ENCODE results near the gene CARMIL1. TPM values are rescaled to one million over a fixed set of nuclear protein-coding genes. Genes with fewer than 3 reads are reported as not detected.

Gene CARMIL1
- polyA plus RNA-seq, 1 of the 3 experiments (the other 2 are of a cell fraction): 1.7 TPM

GRCh38 chr6:25311331-25311840 lies 32.2 kb downstream of the CARMIL1 start:
- peaks cover 0 to 26% of the 10 kb centered on the region in 2 experiments; a peak in 2 of 4 replicates for H3K4me1 ChIP-seq (ENCODE audit: control insufficient read depth in 1 of 2, insufficient read depth in 2 of 2, low read depth in 1 of 2, low read length in 1 of 2)
- peak overlapping the region; percentile 61; the same call in 1 of the 2 replicates for H3K4me2 ChIP-seq
- 77% methylated on average over 1 of the region's 1 CpG for WGBS (ENCODE audit: low lambda C conversion rate)
- ChIA-PET POLR2A (no interaction called here), CTCF (interaction anchor here (1.6 kb wide), 1 partner anchor 32 kb away, joined by 6 read pairs; the partner anchor contains the start of gene CARMIL1)
- DNase-seq: no peak
- peak overlapping the region in 1 of 2 experiments; percentile 43; a peak in 2 of 4 replicates for H3K27ac ChIP-seq (ENCODE audit: low read depth in 2 of 2, low read length in 1 of 2)
- TF ChIP-seq USF2 (IDR thresholded peaks at IDR 0.05; ENCODE audit: borderline replicate concordance, low read depth, low read length): no peak
- peak; percentile 50; the same call in 1 of the 2 replicates for TF ChIP-seq FOSL2 (IDR thresholded peaks at IDR 0.05; ENCODE audit: borderline replicate concordance, low read depth)
- no peaks in the 10 kb centered on the region for H3K9me2 ChIP-seq
- H3K36me3 ChIP-seq (replicated peaks in 1 of 2; ENCODE audit: control insufficient read depth in 1 of 2, insufficient read depth in 2 of 2, low read length in 1 of 2): no peaks in the 10 kb centered on the region
- H3K9me3 ChIP-seq: no peaks in the 10 kb centered on the region
- no peaks in the 10 kb centered on the region for H3K79me2 ChIP-seq (ENCODE audit: insufficient read depth)
- no peak overlapping the region for H3K9ac ChIP-seq
- H3F3A ChIP-seq (replicated peaks; ENCODE audit: insufficient read depth): peaks cover 25% of the 10 kb centered on the region
- no peak overlapping the region; the same call in 1 of the 2 replicates for H2AFZ ChIP-seq (ENCODE audit: low read depth)
- no peak overlapping the region for H3K4me3 ChIP-seq (ENCODE audit: low read depth in 2 of 2, low read length in 1 of 2)
- H3K27me3 ChIP-seq (ENCODE audit: insufficient read depth): no peaks in the 10 kb centered on the region
- no peaks in the 10 kb centered on the region for H4K20me1 ChIP-seq (ENCODE audit: insufficient read depth)

- TF ChIP-seq ZBTB33 (IDR thresholded peaks at IDR 0.05; ENCODE audit: borderline replicate concordance, low read depth): no peak
- TF ChIP-seq JUND (IDR thresholded peaks at IDR 0.05): no peak
- TF ChIP-seq MEF2A (IDR thresholded peaks at IDR 0.05; ENCODE audit: borderline replicate concordance, low read depth): no peak
- no peak for TF ChIP-seq PBX3 (IDR thresholded peaks at IDR 0.05)
- TF ChIP-seq RAD21 (IDR thresholded peaks at IDR 0.05; ENCODE audit: low read length): no peak
- TF ChIP-seq CHD2 (IDR thresholded peaks at IDR 0.05; ENCODE audit: low read length, partially characterized antibody): no peak
- no peak for TF ChIP-seq RXRA (IDR thresholded peaks at IDR 0.05; ENCODE audit: borderline replicate concordance, low read depth)
- no peak for TF ChIP-seq MXI1 (IDR thresholded peaks at IDR 0.05; ENCODE audit: low read depth, low read length)
- TF ChIP-seq SIN3A (IDR thresholded peaks at IDR 0.05; ENCODE audit: borderline replicate concordance, low read depth, low read length): no peak
- no peak for TF ChIP-seq MAX (IDR thresholded peaks at IDR 0.05; ENCODE audit: low read depth)
- TF ChIP-seq GABPA (IDR thresholded peaks at IDR 0.05; ENCODE audit: low read depth): no peak
- TF ChIP-seq POLR2AphosphoS5 (IDR thresholded peaks at IDR 0.05; ENCODE audit: low read depth, low read length): no peak
- no peak for TF ChIP-seq RFX5 (IDR thresholded peaks at IDR 0.05; ENCODE audit: low read length)
- H3K79me2 ChIP-seq (ENCODE audit: insufficient read depth): no peaks in the 10 kb centered on the region
- ChIA-PET CTCF (no interaction called here), POLR2A (no interaction called here)
- H3K4me3 ChIP-seq (ENCODE audit: low read depth in 2 of 2, low read length in 1 of 2): peak overlapping the region in 1 of 2 experiments; percentile 9; a peak in 1 of 4 replicates
- H3K27ac ChIP-seq (ENCODE audit: low read depth in 2 of 2, low read length in 1 of 2): peak overlapping the region in 1 of 2 experiments; percentile 43; a peak in 1 of 4 replicates
- peaks cover 25% of the 10 kb centered on the region for H3F3A ChIP-seq (replicated peaks; ENCODE audit: insufficient read depth)
- H3K27me3 ChIP-seq (ENCODE audit: insufficient read depth): no peaks in the 10 kb centered on the region
- WGBS (ENCODE audit: low lambda C conversion rate): 60% methylated on average over 2 of the region's 2 CpGs
- H3K9me3 ChIP-seq: no peaks in the 10 kb centered on the region
- no peaks in the 10 kb centered on the region for H3K36me3 ChIP-seq (replicated peaks in 1 of 2; ENCODE audit: control insufficient read depth in 1 of 2, insufficient read depth in 2 of 2, low read length in 1 of 2)
- H3K9me2 ChIP-seq: no peaks in the 10 kb centered on the region
- DNase-seq: no peak
- peaks cover 0 to 26% of the 10 kb centered on the region in 2 experiments; a peak in 2 of 4 replicates for H3K4me1 ChIP-seq (ENCODE audit: control insufficient read depth in 1 of 2, insufficient read depth in 2 of 2, low read depth in 1 of 2, low read length in 1 of 2)
- H3K4me2 ChIP-seq: peak overlapping the region; percentile 35; the same call in 1 of the 2 replicates
- H2AFZ ChIP-seq (ENCODE audit: low read depth): no peak overlapping the region
- no peak overlapping the region for H3K9ac ChIP-seq
- no peaks in the 10 kb centered on the region for H4K20me1 ChIP-seq (ENCODE audit: insufficient read depth)
These were observed 33.0 kb downstream of the CARMIL1 start for GRCh38 chr6:25312034-25312620.
